Left hindlimb (tissue), 1 donor: Measurements from ENCODE around the gene RPRD1B.

Experiments
- DNase-seq: peaks from one replicate; pipeline ENCODE4 v3.0.0-alpha.2; 2018

Gene RPRD1B

GRCh38 chr20:38137441-38138037 lies 104.0 kb downstream of the RPRD1B start:
- DNase-seq, result no peak

- no peak for DNase-seq
Observed at GRCh38 chr20:38138086-38138778, 104.7 kb downstream of the RPRD1B start.

- DNase-seq, result no peak
Observed at GRCh38 chr20:38139156-38139912, 105.8 kb downstream of the RPRD1B start.

- no peak for DNase-seq
Observed at GRCh38 chr20:38139977-38140753, 106.6 kb downstream of the RPRD1B start.

- peak; percentile 17 for DNase-seq
Observed at GRCh38 chr20:38141204-38141888, 107.8 kb downstream of the RPRD1B start.
